ENCODE measurements around the gene RTEL1.
"Not testable (repeated sequence)": the region's sequence is repeated elsewhere in the genome, so short reads cannot be mapped to it uniquely, and the experiment has no call there.

RTEL1 gene

DNA sequence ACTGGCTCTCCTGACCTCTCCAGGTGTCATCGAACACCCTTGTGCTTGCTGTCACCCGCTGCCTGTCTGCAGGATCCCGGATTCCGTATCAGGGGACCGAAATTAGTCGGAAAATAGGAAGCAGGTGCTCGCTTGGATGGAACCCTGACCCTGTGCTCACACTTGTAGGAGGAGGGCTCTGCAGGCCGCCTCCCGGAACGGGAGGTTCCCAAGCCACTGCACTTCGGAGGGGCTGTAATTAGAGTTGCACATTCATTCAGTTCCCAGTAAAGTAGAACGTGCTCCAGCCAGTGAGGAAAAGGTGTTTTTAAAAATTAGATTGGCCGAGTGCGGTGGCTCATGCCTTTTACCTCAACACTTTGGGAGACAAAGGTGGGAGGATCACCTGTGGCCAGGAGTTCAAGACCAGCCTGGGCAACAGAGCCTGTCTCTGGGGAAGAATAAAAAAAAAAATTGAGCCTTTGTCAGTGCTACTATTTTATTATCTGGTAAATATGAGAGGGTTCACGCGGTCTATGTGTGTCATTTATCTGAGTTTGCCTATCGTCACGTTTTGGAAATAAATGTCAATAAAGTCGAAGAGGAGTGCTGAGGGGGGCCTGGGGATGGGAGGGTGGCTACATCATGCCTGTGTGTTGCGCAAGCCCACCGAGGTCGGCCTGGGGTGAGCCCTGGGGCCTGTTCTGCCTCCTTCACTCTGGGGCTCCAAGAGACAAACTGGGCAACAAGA is 29.7 kb upstream of the RTEL1 start:
- DNase-seq, result peak; percentile 57

DNA sequence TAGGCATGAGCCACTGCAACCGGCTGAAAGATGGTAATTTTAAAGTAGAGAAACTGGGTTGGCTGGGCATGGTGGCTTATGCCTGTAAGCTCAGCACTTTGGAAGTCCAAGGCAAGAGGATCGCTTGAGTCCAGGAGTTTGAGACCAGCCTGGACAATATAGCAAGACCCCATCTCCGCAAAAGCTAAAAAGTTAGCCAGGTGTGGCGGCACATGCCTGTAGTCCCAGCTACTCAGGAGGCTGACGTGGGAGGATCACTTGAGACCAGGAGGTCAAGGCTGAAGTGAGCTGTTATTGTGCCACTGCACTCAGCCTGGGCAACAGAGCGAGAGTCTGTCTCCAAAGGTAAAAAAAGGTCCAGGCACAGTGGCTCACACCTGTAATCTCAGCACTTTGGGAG is 27.2 kb upstream of the RTEL1 start:
- not testable (repeated sequence) for DNase-seq

DNA sequence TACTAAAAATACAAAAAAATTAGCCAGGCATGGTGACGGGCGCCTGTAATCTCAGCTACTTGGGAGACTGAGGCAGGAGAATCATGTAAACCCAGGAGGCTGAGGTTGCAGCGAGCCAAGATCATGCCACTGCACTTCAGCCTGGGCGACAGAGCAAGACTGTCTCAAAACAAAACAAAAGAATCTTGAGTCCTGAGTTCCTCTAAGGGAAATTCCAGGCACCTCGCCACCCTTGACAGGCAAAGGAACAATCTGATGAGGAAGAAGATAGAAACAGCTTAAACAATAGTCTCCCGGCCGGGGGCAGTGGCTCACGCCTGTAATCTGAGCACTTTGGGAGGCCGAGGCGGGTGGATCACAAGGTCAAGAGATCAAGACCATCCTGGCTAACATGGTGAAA is 26.7 kb upstream of the RTEL1 start:
- DNase-seq, result not testable (repeated sequence)

DNA sequence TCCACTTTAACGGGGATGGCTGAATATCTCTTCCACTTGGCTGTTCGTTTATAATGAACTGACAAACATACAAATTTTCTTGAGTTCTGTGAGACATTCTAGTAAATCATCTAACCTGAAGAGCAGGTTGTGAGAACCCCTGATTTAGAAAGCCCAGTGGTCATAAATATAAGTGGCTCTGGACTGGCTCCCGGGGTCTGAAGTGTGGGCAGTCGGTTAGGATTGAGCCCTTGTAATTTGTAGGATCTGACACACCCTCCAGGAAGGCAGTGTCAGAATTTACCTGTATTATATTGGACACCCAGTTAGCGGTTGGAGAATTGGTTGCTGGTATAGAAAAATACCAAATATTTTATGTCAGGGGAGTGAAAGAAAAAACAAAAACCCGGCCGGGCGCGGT is 24.4 kb upstream of the RTEL1 start:
- DNase-seq, result no peak

DNA sequence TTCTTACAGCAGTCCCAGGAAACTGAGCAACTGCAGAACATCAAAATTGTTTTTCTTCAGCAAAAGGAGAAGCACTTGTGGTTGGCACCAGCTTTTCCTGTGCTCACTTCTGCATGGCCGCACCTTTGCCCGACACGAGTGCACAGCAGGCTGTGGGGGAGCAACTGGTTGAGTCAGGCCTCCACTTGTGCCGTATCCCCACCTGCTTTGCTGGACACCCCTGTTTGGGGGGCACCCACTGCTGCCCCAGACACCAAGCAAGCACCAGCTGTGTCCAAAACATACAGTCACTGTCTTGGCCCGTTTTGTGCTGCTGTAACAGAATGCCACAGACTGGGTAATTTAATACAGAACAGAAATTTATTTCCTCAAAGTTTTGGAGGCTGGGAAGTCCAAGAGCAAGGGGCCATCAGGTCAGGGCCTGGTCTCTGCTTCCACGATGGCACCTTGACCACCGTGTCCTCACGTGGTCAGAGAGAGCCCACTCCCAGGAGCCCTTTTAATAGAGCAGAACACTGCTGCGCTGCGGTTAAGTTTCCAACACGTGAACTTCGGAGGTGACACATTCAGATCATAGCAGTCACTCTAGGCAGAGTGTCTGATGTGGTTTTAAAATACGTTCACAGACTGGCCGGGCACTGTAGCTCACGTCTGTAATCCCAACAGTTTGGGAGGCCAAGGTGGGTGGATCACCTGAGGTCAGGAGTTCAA is 22.5 kb upstream of the RTEL1 start:
- no peak for DNase-seq

DNA sequence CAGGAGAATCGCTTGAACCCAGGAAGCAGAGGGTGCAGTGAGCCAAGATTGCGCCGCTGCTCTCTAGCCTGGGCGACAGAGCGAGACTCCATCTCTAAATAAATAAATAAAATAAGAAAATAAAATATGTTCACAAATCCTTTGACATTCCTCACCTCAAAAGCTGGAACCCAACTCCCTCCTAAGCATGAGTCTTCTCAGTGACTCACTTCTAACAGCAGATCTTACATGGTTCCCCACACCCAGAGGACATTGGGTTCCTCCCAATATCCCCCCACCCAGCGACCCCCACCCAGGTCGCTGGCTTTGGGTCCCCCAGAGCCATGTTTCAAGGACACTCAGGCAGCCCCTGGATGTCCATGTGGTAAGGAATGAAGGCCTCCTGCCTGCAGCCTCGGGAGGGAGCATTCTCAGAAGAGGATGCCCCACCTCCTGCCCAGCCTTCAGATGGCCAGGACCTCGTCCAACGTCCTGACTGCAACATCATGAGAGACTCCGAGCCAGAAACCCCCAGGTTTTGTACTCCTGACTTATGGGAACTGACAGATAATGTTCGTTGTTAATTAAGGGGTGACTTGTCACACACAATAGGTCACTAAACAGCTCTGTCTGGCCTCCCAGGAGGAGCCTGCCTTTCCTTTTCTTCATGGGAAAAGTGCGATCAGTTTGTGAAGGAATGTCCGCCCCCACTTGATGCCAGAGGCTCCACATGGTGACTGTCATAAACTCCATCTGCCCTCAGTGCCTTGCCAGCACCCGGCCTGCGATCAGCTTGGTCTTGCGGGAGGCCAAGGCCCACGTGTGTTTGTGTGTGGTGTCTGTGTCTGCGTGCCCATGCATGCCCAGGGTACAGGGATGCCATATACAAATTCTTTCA is 21.1 kb upstream of the RTEL1 start:
- DNase-seq, result no peak

DNA sequence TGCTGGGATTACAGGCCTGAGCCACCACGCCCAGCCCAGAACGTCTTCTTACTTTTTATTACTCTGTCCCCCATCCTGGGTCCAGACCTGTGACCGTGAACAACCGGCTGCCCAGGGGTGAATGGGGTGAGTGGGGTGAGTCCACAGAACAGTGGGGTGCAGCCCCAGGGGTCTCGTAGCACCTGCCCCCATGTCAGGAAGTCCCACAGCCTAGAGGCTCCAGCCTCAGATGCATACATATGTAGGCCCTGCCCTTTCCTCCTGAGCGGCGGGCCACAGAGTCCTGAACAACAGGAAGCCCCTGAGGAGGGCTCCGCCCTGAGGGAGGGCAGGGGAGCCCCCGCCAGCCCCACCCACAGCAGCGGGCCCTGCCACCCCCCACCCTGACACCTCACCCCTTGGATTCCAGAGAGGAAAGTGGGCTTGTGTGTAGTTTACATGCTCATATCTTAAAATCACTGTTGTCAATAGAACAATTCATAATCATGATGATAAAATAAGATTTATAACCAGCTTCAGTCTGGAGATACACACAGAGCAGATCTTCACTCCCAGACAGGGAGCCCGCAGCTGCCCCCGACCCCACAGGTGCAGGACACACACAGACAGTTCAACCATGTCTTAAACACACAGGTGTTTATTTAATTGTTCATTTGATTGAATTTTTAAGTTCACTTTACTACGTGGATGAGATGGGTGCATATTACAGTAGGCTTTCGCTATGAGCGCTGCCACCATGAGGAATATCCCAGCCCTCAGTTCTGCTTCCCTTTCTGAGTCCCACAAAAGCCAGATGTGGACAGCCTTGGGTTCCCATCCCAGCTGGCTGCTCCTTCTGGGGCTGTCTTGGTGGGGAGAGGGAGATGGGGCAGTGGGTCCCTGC is 18.8 kb upstream of the RTEL1 start:
- no peak for DNase-seq

DNA sequence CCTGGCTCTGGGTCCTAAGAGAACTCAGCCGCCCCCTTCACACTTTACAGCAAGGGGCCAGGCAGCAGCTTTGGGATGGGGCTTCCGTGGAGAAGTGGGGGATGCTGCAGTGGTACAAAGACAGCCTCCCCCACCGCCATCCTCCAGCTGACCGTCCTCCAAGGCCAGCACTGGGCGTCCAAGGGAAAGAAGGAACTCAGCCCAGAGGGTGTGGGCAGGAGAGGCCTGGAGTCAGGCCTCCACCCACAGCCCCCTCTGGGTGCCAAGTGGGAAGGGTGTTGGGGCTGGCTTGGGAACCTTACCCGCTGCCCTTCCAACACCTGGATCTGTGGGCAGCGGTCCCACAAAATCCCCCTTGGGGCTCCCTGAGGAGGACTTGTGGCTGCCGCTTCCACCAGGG is 18.0 kb upstream of the RTEL1 start:
- no peak for DNase-seq

DNA sequence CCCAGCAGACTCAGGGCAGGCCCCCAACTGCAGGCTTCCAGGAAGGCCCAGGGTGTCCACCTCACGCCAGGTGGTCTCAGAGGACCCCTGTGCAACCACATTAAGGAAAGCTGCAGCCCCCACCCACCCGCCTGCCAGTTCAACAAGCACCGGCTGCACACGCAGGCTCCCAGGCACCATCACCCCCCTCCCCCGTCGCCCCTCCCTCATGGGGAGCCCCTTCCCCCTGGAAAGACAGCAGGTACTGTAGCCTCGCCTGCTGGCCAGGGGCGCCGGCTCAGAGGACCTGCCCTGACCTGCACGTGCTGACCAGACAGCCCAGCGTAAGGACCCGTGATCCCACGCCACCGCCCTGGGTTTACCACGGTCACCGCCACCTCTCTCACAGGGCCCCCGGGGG is 17.4 kb upstream of the RTEL1 start:
- DNase-seq, result not testable (repeated sequence)

DNA sequence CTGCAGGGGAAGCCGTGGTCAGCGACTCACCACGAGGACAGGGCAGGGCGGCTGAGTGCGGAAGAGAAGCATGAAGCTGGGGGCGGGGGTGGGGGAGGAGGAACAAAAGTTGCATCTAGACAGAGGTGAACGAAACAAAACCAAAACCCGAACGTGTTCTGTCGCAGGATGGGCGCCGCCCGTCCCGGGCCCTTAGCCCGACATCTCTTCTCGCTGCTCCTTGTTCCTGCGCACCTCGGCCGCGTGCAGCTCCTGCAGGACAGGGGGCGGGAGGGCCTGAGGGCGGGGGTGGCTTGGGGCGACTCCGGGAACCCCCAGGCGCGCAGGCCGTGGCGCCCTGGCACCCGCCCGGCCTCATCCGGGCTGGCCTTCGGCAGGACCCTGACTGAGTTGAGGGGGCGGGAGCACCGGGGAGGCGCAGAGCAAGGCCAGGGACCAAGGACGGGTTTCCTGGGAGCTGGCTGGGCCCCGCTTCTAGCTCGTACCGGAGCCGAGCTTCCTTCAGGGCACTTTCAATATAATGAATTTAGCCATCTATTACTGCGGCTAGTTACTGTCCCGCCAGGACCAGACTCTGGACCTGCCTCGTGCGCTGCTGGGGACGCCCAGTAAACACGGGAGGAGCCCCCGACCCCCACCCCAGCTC is 16.8 kb upstream of the RTEL1 start:
- no peak for DNase-seq

DNA sequence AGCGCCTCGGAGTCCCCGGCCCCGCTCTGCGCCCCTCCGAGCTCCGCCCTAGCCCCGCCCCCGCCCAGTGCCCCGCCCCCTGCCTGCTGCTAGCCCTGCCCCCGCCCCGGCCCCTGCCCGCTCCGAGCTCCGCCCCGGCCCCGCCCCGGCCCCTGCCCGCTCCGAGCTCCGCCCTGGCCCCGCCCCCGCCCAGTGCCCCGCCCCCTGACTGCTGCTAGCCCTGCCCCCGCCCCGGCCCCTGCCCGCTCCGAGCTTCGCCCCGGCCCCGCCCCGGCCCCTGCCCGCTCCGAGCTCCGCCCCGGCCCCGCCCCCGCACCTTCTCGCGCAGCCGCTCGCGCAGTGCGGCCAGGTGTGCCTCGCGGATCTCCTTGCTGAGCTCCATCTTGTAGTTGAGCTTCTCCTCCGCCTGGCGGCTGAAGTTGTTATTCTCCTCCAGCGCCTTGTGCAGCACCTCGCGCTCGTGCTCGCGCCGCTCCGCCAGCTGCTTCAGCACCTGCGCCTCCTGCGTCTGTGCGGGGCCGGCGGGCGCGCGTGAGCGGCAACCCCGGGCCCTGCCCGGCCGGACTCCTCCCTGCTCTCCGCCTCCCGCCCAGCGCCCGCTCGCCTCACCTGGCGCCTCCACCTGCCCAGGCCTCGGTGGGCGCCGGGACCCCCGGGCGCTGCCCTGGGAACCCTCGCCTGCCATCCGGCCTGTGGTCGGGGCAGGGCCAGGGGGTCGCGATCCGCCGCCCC is 16.2 kb upstream of the RTEL1 start:
- peak; percentile 79 for DNase-seq

DNA sequence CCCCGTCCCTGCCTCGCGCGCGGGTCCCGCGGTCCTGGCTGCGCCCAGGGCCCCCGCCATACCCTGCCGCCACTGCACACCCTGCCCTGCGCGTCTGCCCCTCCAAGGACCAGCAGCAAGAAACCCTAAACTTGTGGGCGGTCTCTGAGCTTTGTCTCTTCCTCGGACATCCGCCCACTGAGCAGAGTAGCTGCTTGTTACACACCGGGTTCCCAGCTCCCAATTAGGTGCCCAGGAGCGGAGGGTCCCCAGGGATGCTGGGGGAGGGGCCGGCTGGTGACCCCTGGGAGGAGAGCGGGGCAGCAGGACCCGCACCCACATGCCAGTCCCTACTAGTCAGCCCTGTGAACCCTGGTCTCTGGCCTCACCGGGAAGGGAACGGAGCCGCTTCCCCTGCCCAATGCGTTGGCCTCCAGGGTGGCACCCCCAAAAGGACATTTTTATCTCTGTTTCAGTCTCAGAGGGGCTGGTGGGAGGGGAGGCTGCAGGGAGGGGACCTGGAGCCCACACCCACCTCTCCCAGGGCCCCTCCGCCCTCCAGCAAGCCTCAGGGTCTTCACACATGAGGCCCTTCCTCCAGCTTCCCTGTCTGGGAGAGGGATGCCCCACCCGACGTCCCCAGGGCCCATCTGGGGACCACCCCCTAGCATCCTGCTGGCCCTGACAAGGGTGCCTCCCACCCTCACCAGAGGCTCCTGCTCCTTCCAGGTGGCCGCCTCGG is 15.4 kb upstream of the RTEL1 start:
- DNase-seq, result no peak

DNA sequence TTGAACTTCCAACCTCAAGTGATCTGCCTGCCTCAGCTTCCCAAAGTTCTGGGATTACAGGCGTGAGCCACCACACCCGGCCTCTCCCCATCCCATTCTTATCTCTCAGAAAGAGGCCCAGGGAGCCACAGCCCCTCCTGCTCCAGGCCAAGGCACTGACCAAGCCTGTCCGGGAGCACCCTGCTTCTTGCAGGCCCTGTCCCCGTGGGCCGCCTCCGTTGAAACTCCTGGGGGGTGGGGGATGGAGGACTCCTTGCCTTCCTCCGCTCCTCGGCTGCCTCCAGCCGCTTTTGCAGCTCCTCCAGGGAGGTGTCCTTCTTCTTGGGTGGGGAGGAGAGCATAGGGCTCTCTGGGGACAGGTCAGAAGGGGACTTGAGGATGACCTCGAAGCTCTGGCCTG is 14.6 kb upstream of the RTEL1 start:
- no peak for DNase-seq

DNA sequence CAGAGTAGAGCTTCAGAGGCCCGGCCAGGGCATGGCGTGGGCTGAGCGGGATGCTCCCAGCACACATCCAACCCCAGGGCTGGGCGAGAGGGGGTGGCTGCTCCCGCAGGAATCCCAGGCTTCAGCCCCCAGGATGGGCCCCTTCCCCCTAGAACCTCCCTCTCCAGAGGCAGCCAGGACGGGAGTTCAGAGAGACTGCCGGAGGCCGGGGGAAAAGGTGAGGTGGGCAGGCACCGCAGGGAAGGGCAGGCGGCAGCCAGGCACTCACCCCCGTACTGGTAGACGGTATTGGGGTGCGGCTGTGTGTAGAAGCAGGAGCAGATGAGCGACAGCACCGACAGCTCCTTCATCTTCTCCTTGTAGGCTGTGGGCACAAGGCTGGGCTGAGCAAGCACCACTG is 14.2 kb upstream of the RTEL1 start:
- no peak for DNase-seq

DNA sequence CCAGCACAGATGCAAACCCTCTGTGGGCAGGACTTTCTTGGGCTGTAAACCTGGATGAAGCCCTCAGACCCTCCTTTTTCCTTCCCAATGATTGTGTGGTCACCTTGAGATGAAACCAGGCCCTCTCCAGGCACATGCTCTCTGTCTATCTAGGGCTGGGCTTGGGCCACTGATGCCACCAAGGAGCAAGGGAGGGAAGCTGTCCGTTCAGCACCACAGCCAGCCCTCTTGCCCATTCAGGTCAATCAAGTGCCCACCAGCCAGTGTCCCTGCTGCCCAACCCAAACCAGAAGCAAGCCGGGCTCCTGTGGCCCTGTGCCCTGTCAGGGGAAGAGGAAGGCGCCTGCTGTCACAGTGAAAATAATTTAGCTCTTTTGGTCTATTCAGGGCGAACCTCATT is 12.9 kb upstream of the RTEL1 start:
- no peak for DNase-seq

DNA sequence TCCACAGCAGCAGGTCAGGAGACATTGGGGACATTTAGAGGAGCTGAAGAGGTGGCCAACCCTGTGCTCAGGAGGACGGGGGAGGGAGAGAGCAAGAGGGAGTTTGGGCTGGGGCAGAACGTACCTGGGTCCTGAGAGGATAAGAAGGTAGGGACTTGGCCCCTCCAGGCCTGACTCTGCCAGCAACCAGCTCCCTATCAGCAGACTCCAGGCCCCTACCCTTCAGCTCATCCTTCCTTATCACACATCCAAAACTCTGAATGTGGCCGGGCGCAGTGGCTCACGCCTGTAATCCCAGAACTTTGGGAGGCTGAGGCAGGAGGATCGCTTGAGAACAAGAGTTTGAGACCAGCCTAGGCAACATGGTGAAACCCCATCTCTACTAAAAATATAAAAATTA is 9.9 kb upstream of the RTEL1 start:
- DNase-seq, result no peak

DNA sequence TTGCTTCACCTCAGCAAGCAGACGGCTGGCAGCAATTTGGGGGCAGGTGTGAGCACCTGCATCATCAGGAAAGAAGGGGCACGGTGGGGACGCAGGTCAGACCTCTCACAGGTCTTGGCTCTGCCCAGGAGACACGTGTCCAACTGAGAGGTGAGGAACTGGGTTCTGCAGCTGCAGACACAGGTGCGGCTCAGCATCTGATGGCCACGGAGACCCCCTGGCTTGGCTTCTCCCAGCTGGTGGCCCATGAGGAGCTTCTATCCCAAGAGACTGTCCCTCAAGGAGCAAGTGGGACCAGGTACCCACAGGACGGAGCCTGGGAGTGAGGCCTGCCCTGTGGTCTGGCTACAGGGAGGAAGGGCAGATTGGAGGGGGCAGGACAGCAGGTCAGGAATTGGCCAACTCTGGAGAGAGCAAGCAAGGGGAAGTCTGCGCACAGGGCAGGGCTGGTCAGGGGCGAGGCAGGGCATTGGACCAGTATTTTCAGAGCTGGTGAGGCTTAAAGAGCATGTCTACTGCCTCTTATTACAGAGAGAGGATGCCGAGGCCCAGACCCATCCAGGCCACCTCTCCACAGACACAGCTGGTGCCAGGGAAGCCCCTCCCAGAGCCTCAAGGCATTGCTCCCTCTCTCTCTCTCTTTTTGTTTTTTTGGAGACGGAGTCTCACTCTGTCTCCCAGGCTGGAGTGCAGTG is 9.1 kb upstream of the RTEL1 start:
- no peak for DNase-seq

DNA sequence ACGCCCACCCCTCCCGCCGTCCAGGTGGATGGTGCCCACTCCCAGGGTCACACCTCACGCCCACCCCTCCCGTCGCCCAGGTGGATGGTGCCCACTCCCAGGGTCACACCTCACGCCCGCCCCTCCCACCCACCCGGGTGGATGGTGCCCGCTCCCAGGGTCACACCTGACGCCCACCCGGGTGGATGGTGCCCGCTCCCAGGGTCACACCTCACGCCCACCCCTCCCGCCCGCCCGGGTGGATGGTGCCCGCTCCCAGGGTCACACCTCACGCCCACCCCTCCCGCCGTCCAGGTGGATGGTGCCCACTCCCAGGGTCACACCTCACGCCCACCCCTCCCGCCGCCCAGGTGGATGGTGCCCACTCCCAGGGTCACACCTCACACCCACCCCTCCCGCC is 7.6 kb upstream of the RTEL1 start:
- not testable (repeated sequence) for DNase-seq

DNA sequence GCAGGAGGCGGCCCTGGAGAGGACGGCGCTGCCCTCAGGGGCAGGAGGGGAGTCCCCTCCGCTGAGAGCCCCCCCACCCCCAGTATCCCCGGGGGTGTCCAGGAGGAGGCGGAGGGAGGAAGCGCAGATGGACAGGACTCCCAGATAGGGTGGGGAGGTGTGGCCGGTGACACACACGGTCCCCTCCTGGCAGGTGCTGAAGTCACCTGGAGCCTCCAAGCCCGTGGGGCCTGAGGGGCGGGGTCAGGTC is 6.2 kb upstream of the RTEL1 start:
- DNase-seq, result no peak

DNA sequence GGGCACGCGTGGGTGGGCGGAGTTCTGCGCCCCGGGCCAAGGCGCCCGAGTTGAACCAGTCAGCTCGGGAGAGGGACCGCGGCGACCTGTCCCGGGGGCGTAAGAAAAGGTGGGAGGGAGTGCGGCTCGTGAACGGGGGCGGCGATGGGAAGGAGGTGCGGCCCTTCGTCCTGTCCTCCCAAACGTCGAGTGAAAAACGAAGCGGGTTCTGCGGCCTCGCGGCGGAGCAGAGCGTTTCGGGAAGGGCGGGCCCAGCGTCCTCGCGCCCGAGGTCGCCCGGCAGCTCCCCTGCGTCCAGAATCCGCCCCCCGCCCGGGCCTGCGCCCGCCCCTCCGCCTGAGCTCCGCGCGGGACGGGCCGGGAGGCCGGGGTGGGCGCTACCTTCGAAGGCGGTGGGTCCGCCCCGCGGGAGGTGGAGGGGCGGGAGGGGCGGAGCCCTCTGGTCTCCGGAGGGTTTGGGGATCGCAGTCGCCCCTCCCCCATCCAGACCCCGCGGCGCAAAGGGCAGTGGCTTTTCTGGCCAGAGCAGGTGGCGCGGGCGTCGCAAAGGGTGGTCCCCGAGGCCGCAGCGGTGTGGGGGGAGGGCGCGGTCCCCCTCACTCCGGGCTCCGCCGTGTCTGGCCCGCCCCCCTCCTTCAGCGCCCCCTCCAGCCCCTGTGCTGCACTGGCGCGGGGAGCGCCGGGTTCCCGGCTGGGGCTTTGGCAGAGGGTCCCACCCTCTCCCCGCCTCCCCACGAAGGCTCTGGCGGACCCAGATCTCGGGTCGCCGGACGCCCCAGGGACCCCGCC is 5.7 kb upstream of the RTEL1 start:
- DNase-seq, result no peak
